Stimulated activated naive CD8-positive, alpha-beta T cell treated with anti-CD3 and anti-CD28 coated beads, Interleukin-15, Interleukin-2, amounts not matched to agents 100 ng/mL and 50 ng/mL, for 24 hours (primary cell): ENCODE results near the gene SLC22A5.

Experiments used
- H3K27ac Mint-ChIP-seq: one replicate; pipeline ENCODE4 v1.8.0; 2021; ENCODE audit warnings: mild to moderate bottlenecking, mixed read lengths
- H3K27me3 Mint-ChIP-seq: one replicate; pipeline ENCODE4 v1.8.0; 2021; ENCODE audit warnings: mixed read lengths
- H3K36me3 Mint-ChIP-seq: one replicate; pipeline ENCODE4 v1.8.0; 2021; ENCODE audit warnings: low read depth, mixed read lengths
- H3K4me1 Mint-ChIP-seq: one replicate; pipeline ENCODE4 v1.8.0; 2021; ENCODE audit warnings: low read depth, mixed read lengths
- H3K4me3 Mint-ChIP-seq: one replicate; pipeline ENCODE4 v1.8.0; 2021; ENCODE audit warnings: mild to moderate bottlenecking, mixed read lengths
- H3K9me3 Mint-ChIP-seq: one replicate; pipeline ENCODE4 v1.8.0; 2021; ENCODE audit warnings: mixed read lengths

The SLC22A5 gene

GRCh38 chr5:132369474-132370180 is at the start of gene SLC22A5:
SLC22A5 (plus strand) TSS chr5:132369710; CDS start chr5:132369973, 263 bp downstream.
- no peaks in the 10 kb centered on the region for H3K9me3 Mint-ChIP-seq
- H3K27ac Mint-ChIP-seq = peak within 1 kb of the TSS; percentile 81
- H3K4me1 Mint-ChIP-seq = peaks cover 30% of the 10 kb centered on the region
- H3K27me3 Mint-ChIP-seq = no peaks in the 10 kb centered on the region
- peaks cover under 1% of the 10 kb centered on the region for H3K36me3 Mint-ChIP-seq
- peak within 1 kb of the TSS; percentile 86 for H3K4me3 Mint-ChIP-seq

GRCh38 chr5:132319975-132320374 is 49.5 kb upstream of the SLC22A5 start:
- Mint-ChIP-seq H3K4me3 (no peak overlapping the region), H3K4me1 (no peaks in the 10 kb centered on the region), H3K27me3 (no peaks in the 10 kb centered on the region), H3K9me3 (no peaks in the 10 kb centered on the region), H3K27ac (no peak overlapping the region), H3K36me3 (no peaks in the 10 kb centered on the region)

- Mint-ChIP-seq H3K4me1 (no peaks in the 10 kb centered on the region), H3K9me3 (no peaks in the 10 kb centered on the region), H3K27me3 (no peaks in the 10 kb centered on the region), H3K27ac (no peak overlapping the region), H3K4me3 (no peak overlapping the region), H3K36me3 (no peaks in the 10 kb centered on the region)
Measured at GRCh38 chr5:132321109-132321721, 48.3 kb upstream of the SLC22A5 start.

- Mint-ChIP-seq H3K36me3 (no peaks in the 10 kb centered on the region), H3K27ac (no peak overlapping the region), H3K9me3 (no peaks in the 10 kb centered on the region), H3K4me1 (no peaks in the 10 kb centered on the region), H3K4me3 (no peak overlapping the region), H3K27me3 (no peaks in the 10 kb centered on the region)
Measured at GRCh38 chr5:132322266-132322665, 47.2 kb upstream of the SLC22A5 start.

GRCh38 chr5:132323202-132323601 is 46.3 kb upstream of the SLC22A5 start:
- Mint-ChIP-seq H3K4me1 (no peaks in the 10 kb centered on the region), H3K27me3 (no peaks in the 10 kb centered on the region), H3K9me3 (no peaks in the 10 kb centered on the region), H3K36me3 (no peaks in the 10 kb centered on the region), H3K4me3 (no peak overlapping the region), H3K27ac (no peak overlapping the region)

GRCh38 chr5:132325691-132326090 is 43.8 kb upstream of the SLC22A5 start:
- H3K9me3 Mint-ChIP-seq = no peaks in the 10 kb centered on the region
- H3K4me3 Mint-ChIP-seq = no peak overlapping the region
- H3K4me1 Mint-ChIP-seq = no peaks in the 10 kb centered on the region
- H3K27me3 Mint-ChIP-seq = no peaks in the 10 kb centered on the region
- no peaks in the 10 kb centered on the region for H3K36me3 Mint-ChIP-seq
- H3K27ac Mint-ChIP-seq = no peak overlapping the region

- H3K9me3 Mint-ChIP-seq = no peaks in the 10 kb centered on the region
- H3K27ac Mint-ChIP-seq = no peak overlapping the region
- no peaks in the 10 kb centered on the region for H3K36me3 Mint-ChIP-seq
- no peaks in the 10 kb centered on the region for H3K4me1 Mint-ChIP-seq
- no peaks in the 10 kb centered on the region for H3K27me3 Mint-ChIP-seq
- H3K4me3 Mint-ChIP-seq = no peak overlapping the region
Measured at GRCh38 chr5:132327252-132327955, 42.1 kb upstream of the SLC22A5 start.

- Mint-ChIP-seq H3K4me1 (no peaks in the 10 kb centered on the region), H3K4me3 (no peak overlapping the region), H3K9me3 (no peaks in the 10 kb centered on the region), H3K27me3 (no peaks in the 10 kb centered on the region), H3K27ac (no peak overlapping the region), H3K36me3 (no peaks in the 10 kb centered on the region)
Measured at GRCh38 chr5:132334812-132335211, 34.7 kb upstream of the SLC22A5 start.

- Mint-ChIP-seq H3K36me3 (no peaks in the 10 kb centered on the region), H3K27me3 (no peaks in the 10 kb centered on the region), H3K4me3 (no peak overlapping the region), H3K4me1 (no peaks in the 10 kb centered on the region), H3K27ac (no peak overlapping the region), H3K9me3 (no peaks in the 10 kb centered on the region)
Measured at GRCh38 chr5:132335402-132335801, 34.1 kb upstream of the SLC22A5 start.

GRCh38 chr5:132339502-132339901 is 30.0 kb upstream of the SLC22A5 start:
- no peaks in the 10 kb centered on the region for H3K4me1 Mint-ChIP-seq
- H3K9me3 Mint-ChIP-seq = no peaks in the 10 kb centered on the region
- H3K4me3 Mint-ChIP-seq = no peak overlapping the region
- H3K27me3 Mint-ChIP-seq = no peaks in the 10 kb centered on the region
- H3K36me3 Mint-ChIP-seq = no peaks in the 10 kb centered on the region
- H3K27ac Mint-ChIP-seq = no peak overlapping the region

- no peaks in the 10 kb centered on the region for H3K4me1 Mint-ChIP-seq
- H3K36me3 Mint-ChIP-seq = no peaks in the 10 kb centered on the region
Measured at GRCh38 chr5:132342291-132343180, 27.0 kb upstream of the SLC22A5 start.

GRCh38 chr5:132344775-132345514 is 24.6 kb upstream of the SLC22A5 start:
- H3K27me3 Mint-ChIP-seq = no peaks in the 10 kb centered on the region
- no peaks in the 10 kb centered on the region for H3K4me1 Mint-ChIP-seq
- no peaks in the 10 kb centered on the region for H3K9me3 Mint-ChIP-seq
- H3K27ac Mint-ChIP-seq = no peak overlapping the region
- H3K36me3 Mint-ChIP-seq = peaks cover 8% of the 10 kb centered on the region
- no peak overlapping the region for H3K4me3 Mint-ChIP-seq

More at GRCh38 chr5:132342291-132343180, 27.0 kb upstream of the SLC22A5 start:
- Mint-ChIP-seq H3K4me3 (no peak overlapping the region), H3K27ac (no peak overlapping the region), H3K27me3 (no peaks in the 10 kb centered on the region), H3K9me3 (no peaks in the 10 kb centered on the region)

GRCh38 chr5:132353486-132353995 is 16.0 kb upstream of the SLC22A5 start:
- H3K27ac Mint-ChIP-seq = no peak overlapping the region
- H3K4me1 Mint-ChIP-seq = no peaks in the 10 kb centered on the region
- no peaks in the 10 kb centered on the region for H3K27me3 Mint-ChIP-seq
- H3K36me3 Mint-ChIP-seq = peaks cover 5% of the 10 kb centered on the region
- no peaks in the 10 kb centered on the region for H3K9me3 Mint-ChIP-seq
- no peak overlapping the region for H3K4me3 Mint-ChIP-seq
